SK-N-SH treated with all-trans-retinoic acid at 6 μM for 48 hours (cell line): Measurements from ENCODE around the gene BRF1.

Experiments used
- ARNTL ChIP-seq: fragments of 450-650 bp; formaldehyde crosslinking; IDR thresholded peaks from 2 replicates; pipeline ENCODE4 v1.5.0; 2020; ENCODE audit warnings: low read depth, mild to moderate bottlenecking, moderate library complexity, borderline replicate concordance
- ZFP30 ChIP-seq: fragments of 450-650 bp; formaldehyde crosslinking; IDR thresholded peaks from 2 replicates; pipeline ENCODE4 v1.5.0; 2022; ENCODE audit warnings: mild to moderate bottlenecking, moderate library complexity
- TF ChIP-seq, protein P1 (sequence below): fragments of 250-450 bp; sonication (Bioruptor Pico); IDR thresholded peaks from 2 replicates; pipeline ENCODE4 v1.5.1; 2020; ENCODE audit warnings: low read depth, mild to moderate bottlenecking, moderate library complexity
- TF ChIP-seq, protein P2 (sequence below): fragments of 250-450 bp; sonication (Bioruptor Pico); IDR thresholded peaks from 2 replicates; pipeline ENCODE4 v1.8.0; 2020; ENCODE audit warnings: mild to moderate bottlenecking, moderate library complexity, borderline replicate concordance
- TF ChIP-seq, protein P3 (sequence below): fragments of 250-450 bp; sonication (Bioruptor Pico); IDR thresholded peaks from 2 replicates; pipeline ENCODE4 v1.5.1; 2021; ENCODE audit warnings: mild to moderate bottlenecking, moderate library complexity

DNA sequence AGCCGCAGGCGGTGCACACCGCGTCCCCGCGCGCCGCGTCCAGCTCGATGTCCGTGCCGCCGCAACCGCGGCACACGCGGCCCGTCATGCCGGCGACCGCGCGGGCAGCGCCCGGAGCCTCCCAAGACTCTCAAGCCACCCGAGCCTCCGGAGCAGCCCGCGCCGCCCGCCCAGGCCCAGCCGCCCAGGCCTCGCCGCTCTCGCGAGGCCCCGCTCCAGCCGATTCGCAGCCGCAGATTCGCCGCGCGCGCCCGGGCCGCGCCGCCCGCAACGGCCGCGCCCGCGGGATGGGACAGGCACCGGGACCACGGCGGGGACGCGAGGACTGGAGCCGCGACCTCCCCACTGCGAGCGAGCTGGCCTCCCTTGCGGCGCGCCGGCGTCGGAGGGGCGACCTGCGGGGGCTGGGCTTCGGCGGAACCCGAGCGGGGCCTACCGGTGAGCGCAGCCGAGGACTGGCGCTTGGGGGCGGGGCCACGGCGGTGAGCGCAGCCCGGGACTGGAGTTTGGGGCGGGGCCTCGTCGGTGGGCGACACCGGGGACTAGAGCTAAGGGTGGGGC is at the start of gene BRF1:
- TF ChIP-seq, protein P1, sequence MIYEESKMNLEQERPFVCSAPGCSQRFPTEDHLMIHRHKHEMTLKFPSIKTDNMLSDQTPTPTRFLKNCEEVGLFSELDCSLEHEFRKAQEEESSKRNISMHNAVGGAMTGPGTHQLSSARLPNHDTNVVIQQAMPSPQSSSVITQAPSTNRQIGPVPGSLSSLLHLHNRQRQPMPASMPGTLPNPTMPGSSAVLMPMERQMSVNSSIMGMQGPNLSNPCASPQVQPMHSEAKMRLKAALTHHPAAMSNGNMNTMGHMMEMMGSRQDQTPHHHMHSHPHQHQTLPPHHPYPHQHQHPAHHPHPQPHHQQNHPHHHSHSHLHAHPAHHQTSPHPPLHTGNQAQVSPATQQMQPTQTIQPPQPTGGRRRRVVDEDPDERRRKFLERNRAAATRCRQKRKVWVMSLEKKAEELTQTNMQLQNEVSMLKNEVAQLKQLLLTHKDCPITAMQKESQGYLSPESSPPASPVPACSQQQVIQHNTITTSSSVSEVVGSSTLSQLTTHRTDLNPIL (CRISPR knock-in tag) = no peak
- TF ChIP-seq ARNTL (CRISPR knock-in tag) (no peak), ZFP30 (CRISPR knock-in tag) (no peak)
- TF ChIP-seq, protein P2, sequence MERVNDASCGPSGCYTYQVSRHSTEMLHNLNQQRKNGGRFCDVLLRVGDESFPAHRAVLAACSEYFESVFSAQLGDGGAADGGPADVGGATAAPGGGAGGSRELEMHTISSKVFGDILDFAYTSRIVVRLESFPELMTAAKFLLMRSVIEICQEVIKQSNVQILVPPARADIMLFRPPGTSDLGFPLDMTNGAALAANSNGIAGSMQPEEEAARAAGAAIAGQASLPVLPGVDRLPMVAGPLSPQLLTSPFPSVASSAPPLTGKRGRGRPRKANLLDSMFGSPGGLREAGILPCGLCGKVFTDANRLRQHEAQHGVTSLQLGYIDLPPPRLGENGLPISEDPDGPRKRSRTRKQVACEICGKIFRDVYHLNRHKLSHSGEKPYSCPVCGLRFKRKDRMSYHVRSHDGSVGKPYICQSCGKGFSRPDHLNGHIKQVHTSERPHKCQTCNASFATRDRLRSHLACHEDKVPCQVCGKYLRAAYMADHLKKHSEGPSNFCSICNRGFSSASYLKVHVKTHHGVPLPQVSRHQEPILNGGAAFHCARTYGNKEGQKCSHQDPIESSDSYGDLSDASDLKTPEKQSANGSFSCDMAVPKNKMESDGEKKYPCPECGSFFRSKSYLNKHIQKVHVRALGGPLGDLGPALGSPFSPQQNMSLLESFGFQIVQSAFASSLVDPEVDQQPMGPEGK (CRISPR knock-in tag) = no peak
- TF ChIP-seq, protein P3, sequence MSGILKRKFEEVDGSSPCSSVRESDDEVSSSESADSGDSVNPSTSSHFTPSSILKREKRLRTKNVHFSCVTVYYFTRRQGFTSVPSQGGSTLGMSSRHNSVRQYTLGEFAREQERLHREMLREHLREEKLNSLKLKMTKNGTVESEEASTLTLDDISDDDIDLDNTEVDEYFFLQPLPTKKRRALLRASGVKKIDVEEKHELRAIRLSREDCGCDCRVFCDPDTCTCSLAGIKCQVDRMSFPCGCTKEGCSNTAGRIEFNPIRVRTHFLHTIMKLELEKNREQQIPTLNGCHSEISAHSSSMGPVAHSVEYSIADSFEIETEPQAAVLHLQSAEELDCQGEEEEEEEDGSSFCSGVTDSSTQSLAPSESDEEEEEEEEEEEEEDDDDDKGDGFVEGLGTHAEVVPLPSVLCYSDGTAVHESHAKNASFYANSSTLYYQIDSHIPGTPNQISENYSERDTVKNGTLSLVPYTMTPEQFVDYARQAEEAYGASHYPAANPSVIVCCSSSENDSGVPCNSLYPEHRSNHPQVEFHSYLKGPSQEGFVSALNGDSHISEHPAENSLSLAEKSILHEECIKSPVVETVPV (CRISPR knock-in tag) = no peak
